Memory B cell (primary cell): ENCODE measurements around the gene VARS1.
"Not testable (repeated sequence)": the region's sequence is repeated elsewhere in the genome, so short reads cannot be mapped to it uniquely, and the experiment has no call there.

Source experiments
- ATAC-seq: fragments of 150-1000 bp; cut with Tn5 transposase; 2 replicates; pipeline ENCODE4 v1.10.0; 2021; ENCODE audit warnings: low read depth, mild to moderate bottlenecking, moderate library complexity
- DNase-seq, 2 donors: peaks; one replicate each; pipeline ENCODE4 v3.0.0; 2022; ENCODE audit warnings: low spot score in 2 of 2
- H3K27ac Mint-ChIP-seq: one replicate; pipeline ENCODE4 v1.8.0; 2022; ENCODE audit warnings: mild to moderate bottlenecking, moderate library complexity, mixed read lengths
- H3K27me3 Mint-ChIP-seq: one replicate; pipeline ENCODE4 v1.8.0; 2022; ENCODE audit warnings: mixed read lengths
- H3K36me3 Mint-ChIP-seq: one replicate; pipeline ENCODE4 v1.8.0; 2022; ENCODE audit warnings: mild to moderate bottlenecking, mixed read lengths
- H3K4me1 Mint-ChIP-seq: one replicate; pipeline ENCODE4 v1.8.0; 2022; ENCODE audit warnings: mixed read lengths
- H3K4me3 Mint-ChIP-seq: one replicate; pipeline ENCODE4 v1.8.0; 2022; ENCODE audit warnings: mild to moderate bottlenecking, moderate library complexity, mixed read lengths
- H3K9me3 Mint-ChIP-seq: one replicate; pipeline ENCODE4 v1.8.0; 2022; ENCODE audit warnings: mixed read lengths

VARS1 gene

GRCh38 chr6:31795616-31796298 is at the start of gene VARS1:
TSS of gene VARS1 (minus strand) at chr6:31795752. CDS start at chr6:31795217, 535 bp downstream.
- peaks cover 23% of the 10 kb centered on the region for H3K4me1 Mint-ChIP-seq
- peak; percentile 82 for ATAC-seq

DNA sequence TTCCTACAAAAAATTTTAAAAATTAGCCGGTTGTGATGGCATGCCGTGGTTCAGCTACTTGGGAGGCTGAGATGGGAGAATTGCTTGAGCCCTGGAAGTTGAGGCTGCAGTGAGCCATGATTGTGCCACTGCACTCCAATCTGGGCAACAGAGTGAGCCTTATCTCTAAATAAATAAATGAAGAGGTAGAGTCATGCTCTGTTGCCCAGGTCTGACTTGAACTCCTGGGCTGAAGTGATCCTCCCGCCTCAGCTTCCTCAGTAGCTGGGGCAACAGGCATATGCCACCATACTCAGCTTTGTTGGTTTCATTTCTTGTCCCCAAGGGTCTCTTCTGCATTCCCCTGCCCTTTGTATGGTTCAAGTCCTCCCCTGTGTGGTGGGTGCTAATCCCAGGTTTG is 49.0 kb upstream of the VARS1 start:
- Mint-ChIP-seq H3K4me3 (no peak overlapping the region), H3K36me3 (peaks cover 5% of the 10 kb centered on the region), H3K4me1 (no peaks in the 10 kb centered on the region), H3K27me3 (no peaks in the 10 kb centered on the region), H3K27ac (no peak overlapping the region), H3K9me3 (no peaks in the 10 kb centered on the region)
- ATAC-seq (no peak), DNase-seq (no peak)

More at GRCh38 chr6:31795616-31796298, at the start of gene VARS1:
- peak; percentile 87 to 97 for DNase-seq
- Mint-ChIP-seq H3K36me3 (peaks cover 9% of the 10 kb centered on the region), H3K9me3 (no peaks in the 10 kb centered on the region), H3K4me3 (peak within 1 kb of the TSS; percentile 87), H3K27ac (peak within 1 kb of the TSS; percentile 96), H3K27me3 (no peaks in the 10 kb centered on the region)

DNA sequence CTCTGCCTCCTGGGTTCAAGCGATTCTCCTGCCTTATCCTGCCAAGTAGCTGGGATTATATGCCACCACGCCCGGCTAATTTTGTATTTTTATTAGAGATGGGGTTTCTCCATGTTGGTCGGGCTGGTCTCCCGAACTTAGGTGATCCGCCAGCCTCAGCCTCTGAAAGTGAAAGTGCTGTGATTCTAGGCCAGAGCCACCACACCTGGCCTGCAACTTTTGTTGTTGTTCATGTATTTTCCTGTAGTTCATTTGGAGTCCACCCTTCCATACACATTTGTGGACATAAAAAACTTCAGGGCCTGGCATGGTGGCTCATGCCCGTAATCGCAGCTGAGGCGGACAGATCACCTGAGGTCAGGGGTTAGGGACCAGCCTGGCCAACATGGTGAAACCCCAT is 46.5 kb upstream of the VARS1 start:
- Mint-ChIP-seq H3K4me3 (no peak overlapping the region), H3K27ac (no peak overlapping the region), H3K4me1 (peaks cover 8% of the 10 kb centered on the region), H3K9me3 (no peaks in the 10 kb centered on the region), H3K27me3 (no peaks in the 10 kb centered on the region), H3K36me3 (peaks cover 15% of the 10 kb centered on the region)
- ATAC-seq: no peak
- DNase-seq: no peak

DNA sequence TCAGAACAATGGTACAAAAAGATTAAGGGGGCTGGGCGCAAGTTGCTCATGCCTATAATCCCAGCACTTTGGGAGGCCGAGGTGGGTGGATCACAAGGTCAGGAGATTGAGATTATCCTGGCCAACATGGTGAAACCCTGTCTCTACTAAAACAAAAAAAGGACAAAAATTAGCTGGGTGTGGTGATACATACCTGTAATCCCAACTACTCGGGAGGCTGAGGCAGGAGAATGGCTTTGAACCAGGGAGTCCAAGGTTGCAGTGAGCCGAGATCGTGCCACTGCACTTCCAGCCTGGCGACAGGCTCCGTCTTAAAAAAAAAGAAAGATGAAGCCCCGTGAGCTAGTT is 44.2 kb upstream of the VARS1 start:
- H3K36me3 Mint-ChIP-seq: peaks cover 15% of the 10 kb centered on the region
- not testable (repeated sequence) for H3K4me3 Mint-ChIP-seq, H3K27me3 Mint-ChIP-seq, ATAC-seq, H3K9me3 Mint-ChIP-seq, DNase-seq, H3K27ac Mint-ChIP-seq
- peaks cover 24% of the 10 kb centered on the region for H3K4me1 Mint-ChIP-seq

DNA sequence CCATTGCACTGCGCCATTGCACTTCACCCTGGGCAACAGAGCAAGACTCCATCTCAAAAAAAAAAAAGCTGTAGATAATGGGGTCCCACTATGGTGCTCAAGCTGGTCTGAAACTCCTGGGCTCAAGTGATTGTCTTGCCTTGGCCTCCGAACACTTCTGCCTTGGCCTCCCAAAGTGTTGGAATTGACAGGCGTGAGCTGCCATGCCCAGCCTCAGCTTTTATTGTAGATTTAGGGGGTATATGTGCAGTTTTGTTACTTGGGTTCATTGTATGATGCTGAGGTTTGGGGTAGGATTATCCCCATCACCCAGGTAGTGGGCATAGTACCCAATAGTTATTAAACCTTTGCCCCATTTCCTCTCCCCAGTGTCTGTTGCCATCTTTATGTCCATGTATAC is 43.4 kb upstream of the VARS1 start:
- no peak overlapping the region for H3K27ac Mint-ChIP-seq
- no peaks in the 10 kb centered on the region for H3K9me3 Mint-ChIP-seq
- H3K27me3 Mint-ChIP-seq: no peaks in the 10 kb centered on the region
- peaks cover 24% of the 10 kb centered on the region for H3K4me1 Mint-ChIP-seq
- DNase-seq (no peak), ATAC-seq (no peak)
- H3K4me3 Mint-ChIP-seq: no peak overlapping the region
- H3K36me3 Mint-ChIP-seq: peaks cover 15% of the 10 kb centered on the region

DNA sequence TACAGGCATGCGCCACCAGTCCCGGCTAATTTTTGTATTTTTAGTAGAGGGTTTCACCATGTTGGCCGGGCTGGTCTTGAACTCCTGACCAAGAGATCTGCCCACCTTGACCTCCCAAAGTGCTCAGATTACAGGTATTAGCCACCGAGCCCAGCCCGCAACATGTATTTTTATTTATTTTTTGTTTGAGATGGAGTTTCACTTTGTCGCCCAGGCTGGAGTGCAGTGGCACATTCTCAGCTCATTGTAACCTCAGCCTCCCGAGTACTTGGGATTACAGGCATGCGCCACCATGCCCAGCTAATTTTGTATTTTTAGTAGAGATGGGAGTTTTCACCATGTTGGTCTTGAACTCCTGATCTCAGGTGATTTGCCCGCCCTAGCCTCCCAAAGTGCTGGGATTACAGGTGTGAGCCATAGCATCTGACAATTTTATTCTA is 42.6 kb upstream of the VARS1 start:
- Mint-ChIP-seq H3K27ac (peak overlapping the region; percentile 99), H3K4me1 (peaks cover 24% of the 10 kb centered on the region), H3K36me3 (peaks cover 15% of the 10 kb centered on the region), H3K4me3 (peak overlapping the region; percentile 96)
- ATAC-seq, DNase-seq, H3K9me3 Mint-ChIP-seq, H3K27me3 Mint-ChIP-seq: not testable (repeated sequence)

GRCh38 chr6:31837369-31838113 is 42.0 kb upstream of the VARS1 start:
- DNase-seq: no peak
- Mint-ChIP-seq H3K9me3 (no peaks in the 10 kb centered on the region), H3K4me3 (peak overlapping the region; percentile 96), H3K27ac (peak overlapping the region; percentile 99), H3K36me3 (peaks cover 15% of the 10 kb centered on the region), H3K27me3 (no peaks in the 10 kb centered on the region), H3K4me1 (peaks cover 27% of the 10 kb centered on the region)
- no peak for ATAC-seq

GRCh38 chr6:31836474-31837368 is 41.2 kb upstream of the VARS1 start:
- no peaks in the 10 kb centered on the region for H3K27me3 Mint-ChIP-seq
- peaks cover 15% of the 10 kb centered on the region for H3K36me3 Mint-ChIP-seq
- ATAC-seq (no peak), DNase-seq (no peak)
- peak overlapping the region; percentile 96 for H3K4me3 Mint-ChIP-seq
- H3K4me1 Mint-ChIP-seq: peaks cover 27% of the 10 kb centered on the region
- H3K27ac Mint-ChIP-seq: peak overlapping the region; percentile 99
- H3K9me3 Mint-ChIP-seq: no peaks in the 10 kb centered on the region

- ATAC-seq (no peak), DNase-seq (no peak)
- peak overlapping the region; percentile 96 for H3K4me3 Mint-ChIP-seq
- peak overlapping the region; percentile 99 for H3K27ac Mint-ChIP-seq
- H3K27me3 Mint-ChIP-seq: no peaks in the 10 kb centered on the region
- no peaks in the 10 kb centered on the region for H3K9me3 Mint-ChIP-seq
- peaks cover 13% of the 10 kb centered on the region for H3K36me3 Mint-ChIP-seq
- peaks cover 27% of the 10 kb centered on the region for H3K4me1 Mint-ChIP-seq
These were observed 40.5 kb upstream of the VARS1 start for GRCh38 chr6:31836047-31836473.

DNA sequence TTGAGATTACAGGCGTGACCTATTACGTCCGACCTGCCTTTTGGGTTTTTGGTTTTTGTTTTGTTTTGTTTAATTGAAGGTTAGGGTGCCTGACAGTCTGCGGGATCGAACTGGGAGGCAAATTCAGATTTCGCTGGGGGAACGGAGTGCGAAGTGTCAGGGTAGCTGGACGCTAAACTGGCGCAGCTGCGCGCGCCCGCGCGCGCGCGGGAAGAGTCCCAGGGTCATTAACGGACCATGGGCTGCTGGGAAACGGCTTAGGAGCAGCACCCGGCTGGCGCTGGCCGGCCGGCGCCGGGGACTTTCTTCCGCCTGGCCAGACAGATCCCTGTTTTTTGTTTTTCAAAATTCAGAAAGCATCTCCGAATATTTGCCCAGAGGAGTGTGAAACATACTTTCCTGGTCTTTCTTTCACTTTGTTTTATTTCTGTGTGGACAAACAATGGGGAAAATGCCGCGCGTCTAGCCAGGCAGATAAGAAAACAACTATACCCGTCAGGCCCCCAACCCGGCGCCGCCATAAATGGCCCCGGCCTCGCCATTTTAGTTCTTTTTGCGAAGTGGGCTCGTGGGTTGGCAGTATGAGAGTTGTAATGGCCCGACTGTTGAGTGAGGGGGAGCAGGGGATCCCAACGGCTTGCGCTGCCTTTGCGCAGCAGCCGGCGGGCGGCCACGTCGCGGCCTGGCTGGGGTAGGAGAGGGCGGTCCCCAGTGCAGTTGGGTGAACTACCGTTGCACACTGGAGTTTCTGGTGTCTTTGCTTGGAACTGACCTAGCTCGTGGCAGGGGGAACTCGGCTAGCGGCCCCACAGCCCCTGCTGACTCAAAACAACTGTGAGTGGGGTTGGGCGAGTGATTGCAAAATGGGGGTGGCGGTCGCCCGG is 39.1 kb upstream of the VARS1 start:
- Mint-ChIP-seq H3K4me3 (peak overlapping the region; percentile 96), H3K9me3 (no peaks in the 10 kb centered on the region), H3K27ac (peak overlapping the region; percentile 99), H3K27me3 (no peaks in the 10 kb centered on the region), H3K36me3 (peaks cover 13% of the 10 kb centered on the region), H3K4me1 (peaks cover 38% of the 10 kb centered on the region)
- peak; percentile 55 for ATAC-seq
- peak; percentile 73 to 85 for DNase-seq

DNA sequence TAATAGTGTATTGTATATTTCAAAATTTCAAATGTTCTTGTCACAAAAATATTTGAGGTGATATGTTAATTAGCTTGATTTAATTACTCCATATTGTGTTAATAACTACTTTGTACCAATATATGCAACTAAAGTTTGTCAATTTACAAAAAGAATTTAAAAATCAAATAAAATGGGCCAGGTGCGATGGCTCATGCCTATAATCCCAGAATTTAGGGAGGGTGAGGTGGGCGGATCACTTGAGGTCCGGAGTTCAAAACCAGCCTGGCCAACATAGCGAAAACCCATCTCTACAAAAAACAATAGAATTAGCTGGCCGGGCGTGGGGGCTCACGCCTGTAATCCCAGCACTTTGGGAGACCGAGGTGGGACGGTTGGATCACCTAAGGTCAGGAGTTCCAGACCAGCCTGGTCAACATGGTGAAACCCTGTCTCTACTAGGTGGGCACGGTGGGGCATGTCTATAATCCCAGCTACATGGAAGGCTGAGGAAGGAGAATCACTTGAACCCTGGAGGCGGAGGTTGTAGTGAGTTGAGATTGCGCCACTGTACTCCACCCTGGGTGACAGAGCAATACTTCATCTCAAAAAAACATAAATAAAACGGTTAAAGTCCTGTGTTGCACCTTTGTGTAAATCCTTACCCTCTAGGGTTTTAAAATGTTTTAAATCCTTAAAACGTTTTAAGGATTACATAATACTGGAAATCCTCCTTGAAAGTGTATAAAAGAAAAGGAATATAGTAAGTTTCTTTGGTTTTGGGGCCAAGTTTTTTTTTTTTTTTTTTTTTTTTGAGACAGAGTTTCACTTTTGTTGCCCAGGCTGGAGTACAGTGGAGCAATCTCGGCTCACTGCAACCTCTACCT is 36.0 kb upstream of the VARS1 start:
- Mint-ChIP-seq H3K4me3 (peak overlapping the region; percentile 91), H3K27ac (peak overlapping the region; percentile 80), H3K4me1 (peaks cover 30% of the 10 kb centered on the region), H3K36me3 (no peaks in the 10 kb centered on the region), H3K27me3 (no peaks in the 10 kb centered on the region), H3K9me3 (no peaks in the 10 kb centered on the region)
- ATAC-seq: no peak
- DNase-seq: no peak

GRCh38 chr6:31830886-31831335 is 35.4 kb upstream of the VARS1 start:
- H3K27ac Mint-ChIP-seq: peak overlapping the region; percentile 80
- H3K9me3 Mint-ChIP-seq: no peaks in the 10 kb centered on the region
- DNase-seq: no peak
- peaks cover 24% of the 10 kb centered on the region for H3K4me1 Mint-ChIP-seq
- H3K27me3 Mint-ChIP-seq: no peaks in the 10 kb centered on the region
- ATAC-seq: no peak
- no peaks in the 10 kb centered on the region for H3K36me3 Mint-ChIP-seq
- peak overlapping the region; percentile 91 for H3K4me3 Mint-ChIP-seq
